Fibroblast of lung (primary cell): ENCODE data around the gene AP3D1. TPM values are rescaled to one million over a fixed set of nuclear protein-coding genes. Genes with fewer than 3 reads are reported as not detected.

Experiments
- DNase-seq, 2 donors: peaks; one replicate each; pipeline versions ENCODE4 v3.0.0 to v3.0.0-alpha.2; 2010; ENCODE audit warnings: low read depth in 2 of 2
- H2AFZ ChIP-seq: 2 replicates; pipeline ENCODE4 v1.5.1; 2012; ENCODE audit warnings: low read length, control low read depth, inconsistent platforms
- H3K27ac ChIP-seq: 2 replicates; pipeline ENCODE4 v1.5.1; 2011; ENCODE audit warnings: low read length, control low read depth; ENCODE audit not compliant: insufficient read depth
- H3K27me3 ChIP-seq: 2 replicates; pipeline ENCODE4 v1.5.1; 2011; ENCODE audit warnings: mild to moderate bottlenecking, low read length; ENCODE audit not compliant: control insufficient read depth, insufficient read depth
- H3K36me3 ChIP-seq: 2 replicates; pipeline ENCODE4 v1.5.1; 2011; ENCODE audit warnings: low read length; ENCODE audit not compliant: control insufficient read depth, insufficient read depth
- H3K4me1 ChIP-seq: 2 replicates; pipeline ENCODE4 v1.5.1; 2011; ENCODE audit warnings: low read length; ENCODE audit not compliant: control insufficient read depth, insufficient read depth; ENCODE audit errors: extremely low read depth
- H3K4me2 ChIP-seq: 2 replicates; pipeline ENCODE4 v1.5.1; 2011; ENCODE audit warnings: low read length, control low read depth; ENCODE audit not compliant: insufficient read depth; ENCODE audit errors: extremely low read depth
- H3K4me3 ChIP-seq, 4 experiments: fragments of 200-600 bp in 1 of 4; sonication (generic) in 1 of 4; replicated peaks in 1 of 4; 2 replicates each; pipeline ENCODE4 v1.5.1; 2011 to 2016; ENCODE audit warnings: low read length in 4 of 4, low read depth in 3 of 4, mild to moderate bottlenecking in 3 of 4, control low read depth in 2 of 4, inconsistent platforms in 1 of 4, mixed read lengths in 1 of 4; ENCODE audit not compliant: insufficient read depth in 1 of 4; ENCODE audit errors: control extremely low read depth in 1 of 4
- H3K79me2 ChIP-seq: 2 replicates; pipeline ENCODE4 v1.5.1; 2012; ENCODE audit warnings: mild to moderate bottlenecking, low read length, inconsistent platforms; ENCODE audit not compliant: control insufficient read depth, insufficient read depth
- H3K9ac ChIP-seq: 2 replicates; pipeline ENCODE4 v1.5.1; 2011; ENCODE audit warnings: mild to moderate bottlenecking, low read length, control low read depth; ENCODE audit not compliant: insufficient read depth
- H3K9me3 ChIP-seq: 2 replicates; pipeline ENCODE4 v1.5.1; 2012; ENCODE audit warnings: low read depth, low read length; ENCODE audit not compliant: control insufficient read depth, insufficient read depth
- H4K20me1 ChIP-seq: 2 replicates; pipeline ENCODE4 v1.5.1; 2011; ENCODE audit warnings: low read length; ENCODE audit not compliant: control insufficient read depth, insufficient read depth; ENCODE audit errors: extremely low read depth
- EZH2 ChIP-seq: IDR thresholded peaks from 2 replicates; pipeline ENCODE4 v1.5.1; 2012; ENCODE audit warnings: low read length, control low read depth, mild to moderate bottlenecking; ENCODE audit errors: missing control alignments
- polyA plus RNA-seq, 2 donors: library from polyadenylated mRNA; depleted of rRNA in 1 of 2; stranded (reverse) in 1 of 2; unstranded in 1 of 2; fragments of >200 nt; gene quantifications; 2 replicates each; pipeline ENCODE4 v1.2.1, GENCODE V29; 2011 to 2012; ENCODE audit warnings: missing spikeins in 1 of 2
- total RNA-seq: library from RNA; depleted of rRNA; stranded (reverse); fragments of >200 nt; gene quantifications from 2 replicates; pipeline ENCODE4 v1.2.1, GENCODE V29; 2014
- TF ChIP-seq, protein P1 (sequence below), 2 donors: IDR thresholded peaks in 1 of 2; conservative IDR thresholded peaks in 1 of 2; 1 replicate in 1 of 2; 2 replicates in 1 of 2; pipeline ENCODE4 v1.5.1; 2011 to 2012; ENCODE audit warnings: low read length in 2 of 2, control low read depth in 1 of 2, inconsistent platforms in 1 of 2, low read depth in 1 of 2, mild to moderate bottlenecking in 1 of 2

AP3D1 gene
- total and polyA plus RNA-seq, 2 donors (not counting 1 experiment from before 2014, with no cell fraction given) = 68.0 to 99.9 TPM

DNA sequence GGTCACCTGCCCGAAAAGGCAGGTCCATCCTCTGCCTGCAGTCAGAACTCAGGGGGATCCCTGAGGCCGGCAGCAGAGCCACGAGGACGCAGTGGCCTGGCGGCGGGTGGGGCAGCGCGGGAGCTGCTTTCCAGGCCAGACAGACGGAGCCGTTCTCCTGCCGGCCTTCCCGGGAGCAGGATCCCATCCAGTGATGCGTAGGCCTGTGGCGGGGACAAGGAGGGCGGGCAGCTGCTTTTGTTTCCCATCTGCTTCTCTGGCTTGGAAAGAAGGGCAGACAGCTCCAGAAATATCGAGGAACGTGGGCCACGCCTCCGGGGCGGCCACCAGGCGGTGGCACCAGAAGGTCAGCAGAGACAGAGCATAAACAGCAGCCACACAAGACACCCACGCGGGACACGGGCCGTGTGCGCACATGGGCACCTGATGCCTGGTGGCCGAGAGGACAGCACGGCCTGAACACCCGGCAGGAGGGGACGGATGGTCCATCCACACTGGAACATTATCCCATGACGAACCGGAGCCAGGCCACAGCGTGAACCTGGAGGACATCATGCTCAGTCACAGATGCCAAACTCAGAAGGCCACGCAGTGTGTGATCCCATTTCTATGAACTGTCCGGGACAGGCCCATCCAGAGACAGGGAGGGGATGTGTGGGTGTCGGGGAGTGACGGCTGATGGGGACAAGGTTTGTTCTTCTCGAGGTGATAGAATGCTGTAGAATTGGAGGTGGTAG, 86.4 kb downstream of the AP3D1 start:
- Histone ChIP-seq H3K4me2 (peak overlapping the region; percentile 68), H3K79me2 (no peaks in the 10 kb centered on the region), H3K9ac (peak overlapping the region; percentile 42), H3K9me3 (no peaks in the 10 kb centered on the region), H4K20me1 (no peaks in the 10 kb centered on the region), H3K27ac (peak overlapping the region; percentile 68), H2AFZ (peak overlapping the region; percentile 96), H3K27me3 (no peaks in the 10 kb centered on the region), H3K36me3 (no peaks in the 10 kb centered on the region), H3K4me1 (peaks cover 26% of the 10 kb centered on the region), H3K4me3 (no peak overlapping the region)
- no peak for TF ChIP-seq EZH2
- TF ChIP-seq, protein P1, sequence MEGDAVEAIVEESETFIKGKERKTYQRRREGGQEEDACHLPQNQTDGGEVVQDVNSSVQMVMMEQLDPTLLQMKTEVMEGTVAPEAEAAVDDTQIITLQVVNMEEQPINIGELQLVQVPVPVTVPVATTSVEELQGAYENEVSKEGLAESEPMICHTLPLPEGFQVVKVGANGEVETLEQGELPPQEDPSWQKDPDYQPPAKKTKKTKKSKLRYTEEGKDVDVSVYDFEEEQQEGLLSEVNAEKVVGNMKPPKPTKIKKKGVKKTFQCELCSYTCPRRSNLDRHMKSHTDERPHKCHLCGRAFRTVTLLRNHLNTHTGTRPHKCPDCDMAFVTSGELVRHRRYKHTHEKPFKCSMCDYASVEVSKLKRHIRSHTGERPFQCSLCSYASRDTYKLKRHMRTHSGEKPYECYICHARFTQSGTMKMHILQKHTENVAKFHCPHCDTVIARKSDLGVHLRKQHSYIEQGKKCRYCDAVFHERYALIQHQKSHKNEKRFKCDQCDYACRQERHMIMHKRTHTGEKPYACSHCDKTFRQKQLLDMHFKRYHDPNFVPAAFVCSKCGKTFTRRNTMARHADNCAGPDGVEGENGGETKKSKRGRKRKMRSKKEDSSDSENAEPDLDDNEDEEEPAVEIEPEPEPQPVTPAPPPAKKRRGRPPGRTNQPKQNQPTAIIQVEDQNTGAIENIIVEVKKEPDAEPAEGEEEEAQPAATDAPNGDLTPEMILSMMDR (conservative IDR thresholded peaks at IDR 0.05 in 1 of 2, IDR thresholded peaks at IDR 0.05 in 1 of 2; ENCODE audit: low read depth in 1 of 2, low read length in 2 of 2) = no peak
- no peak for DNase-seq

GRCh38 chr19:2064395-2064787, 87.0 kb downstream of the AP3D1 start:
- Histone ChIP-seq H3K27me3 (no peaks in the 10 kb centered on the region), H4K20me1 (no peaks in the 10 kb centered on the region), H3K79me2 (no peaks in the 10 kb centered on the region), H3K9ac (peak overlapping the region; percentile 42), H2AFZ (peak overlapping the region; percentile 96), H3K4me1 (peaks cover 30% of the 10 kb centered on the region), H3K4me3 (no peak overlapping the region), H3K36me3 (no peaks in the 10 kb centered on the region), H3K9me3 (no peaks in the 10 kb centered on the region), H3K4me2 (peak overlapping the region; percentile 68), H3K27ac (peak overlapping the region; percentile 68)
- DNase-seq = no peak
- TF ChIP-seq, protein P1 (conservative IDR thresholded peaks at IDR 0.05 in 1 of 2, IDR thresholded peaks at IDR 0.05 in 1 of 2; ENCODE audit: low read depth in 1 of 2, low read length in 2 of 2) = no peak
- TF ChIP-seq EZH2 = no peak

- Histone ChIP-seq H3K36me3 (no peaks in the 10 kb centered on the region), H4K20me1 (no peaks in the 10 kb centered on the region), H3K4me2 (no peak overlapping the region), H2AFZ (no peak overlapping the region), H3K4me1 (peaks cover 33% of the 10 kb centered on the region), H3K4me3 (no peak overlapping the region), H3K27me3 (no peaks in the 10 kb centered on the region), H3K9me3 (no peaks in the 10 kb centered on the region), H3K9ac (no peak overlapping the region), H3K27ac (no peak overlapping the region), H3K79me2 (no peaks in the 10 kb centered on the region)
- TF ChIP-seq EZH2 = no peak
- TF ChIP-seq, protein P1 (conservative IDR thresholded peaks at IDR 0.05 in 1 of 2, IDR thresholded peaks at IDR 0.05 in 1 of 2; ENCODE audit: low read depth in 1 of 2, low read length in 2 of 2) = no peak
- no peak for DNase-seq
These were observed 87.5 kb downstream of the AP3D1 start for GRCh38 chr19:2063824-2064223.
